Right renal pelvis (tissue), 4 donors: ENCODE data around the gene COL16A1. TPM values are rescaled to one million over a fixed set of nuclear protein-coding genes. Genes with fewer than 3 reads are reported as not detected.

Source experiments
- DNase-seq, 4 donors: peaks; one replicate each; pipeline ENCODE4 v3.0.0-alpha.2; 2013; ENCODE audit warnings: low read depth in 4 of 4, low spot score in 3 of 4, missing footprints in 1 of 4
- polyA plus RNA-seq, 4 donors: library from polyadenylated mRNA; unstranded; fragments of 120-200 nt; gene quantifications; one replicate each; pipeline ENCODE4 v1.2.1, GENCODE V29; 2013; ENCODE audit not compliant: insufficient read length in 4 of 4

Gene COL16A1
- polyA plus RNA-seq, 4 donors = 45.0 to 56.2 (median 49.2) TPM

GRCh38 chr1:31668303-31668883 is 35.4 kb downstream of the COL16A1 start:
- DNase-seq = no peak

- no peak for DNase-seq
Measured at GRCh38 chr1:31667065-31667785, 36.6 kb downstream of the COL16A1 start.

GRCh38 chr1:31666263-31666963 is 37.4 kb downstream of the COL16A1 start:
- no peak for DNase-seq

GRCh38 chr1:31665234-31665878 is 38.5 kb downstream of the COL16A1 start:
- DNase-seq = no peak

DNA sequence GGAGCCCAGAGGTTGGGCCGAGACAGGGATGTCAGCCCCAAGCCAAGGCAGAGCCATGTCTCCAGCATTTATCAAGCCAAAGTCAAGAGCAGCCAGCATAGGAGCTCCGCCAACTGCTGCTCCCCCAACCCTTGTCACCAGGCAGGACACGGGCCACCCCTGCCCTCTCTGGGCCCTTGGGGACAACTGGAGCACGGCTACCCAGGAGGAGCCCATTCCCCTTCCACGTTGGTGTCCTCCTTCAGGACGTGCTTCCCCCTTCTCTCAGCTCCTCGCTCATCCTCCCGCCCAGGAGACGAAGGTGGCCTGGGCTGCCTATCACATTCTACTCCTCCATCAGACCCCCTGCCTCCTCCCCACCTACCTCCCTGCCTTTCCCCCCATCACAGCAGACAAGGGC is 39.3 kb downstream of the COL16A1 start:
- no peak for DNase-seq

- no peak for DNase-seq
Measured at GRCh38 chr1:31663622-31664452, 40.0 kb downstream of the COL16A1 start.

- DNase-seq = no peak
Measured at GRCh38 chr1:31662463-31662862, 41.4 kb downstream of the COL16A1 start.

DNA sequence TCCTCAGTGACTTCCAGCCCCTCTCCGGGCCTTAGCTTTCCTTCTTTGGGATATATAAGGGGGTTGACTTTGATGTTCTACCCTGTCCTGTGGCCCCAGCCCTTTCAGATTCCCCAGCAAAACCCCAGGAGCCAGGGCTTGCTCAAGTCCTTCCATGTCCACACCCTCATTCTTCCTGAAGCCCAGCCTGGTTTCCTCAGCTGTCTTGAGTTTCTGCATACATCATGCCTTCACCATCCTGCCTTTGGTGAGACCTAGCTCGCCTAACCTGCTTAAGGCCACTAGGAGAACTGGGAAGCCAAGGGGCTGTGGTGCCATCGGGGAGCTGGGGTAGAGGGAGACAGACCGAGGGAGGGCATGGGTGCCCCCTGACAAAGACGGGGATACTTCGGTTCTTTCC is 42.0 kb downstream of the COL16A1 start:
- DNase-seq = no peak

DNA sequence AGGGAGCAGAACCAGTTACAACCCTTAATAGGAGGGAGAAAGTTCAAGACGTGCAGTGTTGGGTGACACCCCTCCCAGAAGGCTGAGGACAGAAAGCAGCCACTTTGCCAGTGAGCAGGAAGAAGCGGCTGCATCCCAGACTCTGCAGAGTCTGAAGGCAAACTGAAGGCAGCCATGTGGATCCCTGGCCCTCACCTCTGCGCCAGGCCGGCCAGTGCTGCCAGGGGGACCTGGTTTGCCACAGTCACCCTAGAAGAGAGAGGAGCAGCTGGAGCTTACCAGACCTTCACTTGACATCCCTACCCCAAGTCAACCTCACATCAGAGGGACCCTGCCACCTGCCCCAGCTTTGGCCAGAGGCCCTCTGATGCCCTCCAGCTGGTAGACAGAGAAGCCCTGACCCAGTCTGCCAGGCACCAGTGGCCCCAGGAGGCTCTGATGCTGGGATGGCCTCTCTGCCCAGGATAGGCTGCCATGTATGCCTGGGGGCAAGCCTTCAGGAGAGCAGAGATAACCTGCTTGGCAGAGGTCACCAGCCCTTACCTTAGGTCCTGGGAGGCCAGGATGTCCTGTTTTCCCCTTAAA is 42.9 kb downstream of the COL16A1 start:
- no peak for DNase-seq

GRCh38 chr1:31659889-31660288 is 43.9 kb downstream of the COL16A1 start:
- no peak for DNase-seq

GRCh38 chr1:31658721-31659120 is 45.1 kb downstream of the COL16A1 start:
- no peak for DNase-seq

GRCh38 chr1:31657972-31658510 is 45.8 kb downstream of the COL16A1 start:
- DNase-seq = no peak

DNA sequence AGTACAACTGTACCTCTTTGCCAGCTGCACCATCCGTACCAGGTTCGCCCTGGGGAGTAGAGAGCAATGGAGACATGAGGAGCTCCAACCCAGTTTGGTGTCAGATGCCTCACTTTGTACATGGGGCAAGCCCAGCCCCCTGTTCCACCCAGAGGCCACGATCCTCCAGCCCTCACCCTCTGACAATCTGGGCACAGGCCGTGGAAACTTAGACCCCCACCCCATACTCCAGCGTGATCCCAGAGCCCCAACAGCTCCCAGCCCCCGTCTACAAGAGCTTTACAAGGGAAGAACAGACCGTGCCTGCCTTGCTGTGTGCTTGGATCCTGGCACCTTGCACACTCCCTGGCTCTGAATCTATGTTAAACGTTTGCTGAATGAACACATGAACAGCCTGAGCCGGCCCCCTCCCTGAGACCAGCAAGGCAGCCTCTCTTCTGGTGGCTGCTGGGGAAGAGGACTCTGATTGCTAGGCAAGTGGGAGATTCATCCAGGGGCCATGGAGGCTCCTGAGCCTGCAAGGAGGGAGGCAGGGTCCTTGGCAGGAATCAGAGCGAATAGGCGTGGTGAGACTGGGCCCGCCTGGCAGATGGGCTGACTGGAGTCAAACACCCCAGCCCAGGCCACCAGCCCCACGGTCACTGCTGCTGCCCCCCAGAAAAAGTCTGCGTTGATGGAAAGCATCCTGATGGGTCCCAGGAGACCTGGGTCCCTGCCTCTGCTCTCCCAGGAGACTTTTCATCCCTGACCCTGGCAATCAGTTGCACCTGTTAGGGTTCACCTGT is 46.6 kb downstream of the COL16A1 start:
- no peak for DNase-seq

DNA sequence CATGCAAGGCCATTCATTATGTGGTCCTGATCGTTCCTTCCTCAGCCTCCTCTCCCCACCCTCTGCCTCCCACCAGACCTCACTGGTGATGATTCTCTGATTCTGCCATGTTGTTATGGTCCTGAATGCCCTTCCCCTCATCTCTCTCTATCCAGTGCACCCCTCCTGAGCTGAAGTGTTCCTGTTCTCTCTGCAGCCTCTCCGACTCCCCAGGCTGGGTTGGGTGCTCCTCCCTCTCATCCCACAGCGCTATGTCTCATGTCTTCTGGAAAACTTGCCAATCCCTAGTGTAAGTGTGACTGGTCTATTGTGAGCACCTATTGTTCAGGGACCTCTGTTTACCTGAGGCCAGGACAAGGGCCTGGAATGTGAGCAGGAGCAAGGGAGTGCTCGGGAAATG is 48.1 kb downstream of the COL16A1 start:
- no peak for DNase-seq

GRCh38 chr1:31655104-31655503 is 48.7 kb downstream of the COL16A1 start:
- no peak for DNase-seq

- no peak for DNase-seq
Measured at GRCh38 chr1:31654474-31654776, 49.4 kb downstream of the COL16A1 start.

DNA sequence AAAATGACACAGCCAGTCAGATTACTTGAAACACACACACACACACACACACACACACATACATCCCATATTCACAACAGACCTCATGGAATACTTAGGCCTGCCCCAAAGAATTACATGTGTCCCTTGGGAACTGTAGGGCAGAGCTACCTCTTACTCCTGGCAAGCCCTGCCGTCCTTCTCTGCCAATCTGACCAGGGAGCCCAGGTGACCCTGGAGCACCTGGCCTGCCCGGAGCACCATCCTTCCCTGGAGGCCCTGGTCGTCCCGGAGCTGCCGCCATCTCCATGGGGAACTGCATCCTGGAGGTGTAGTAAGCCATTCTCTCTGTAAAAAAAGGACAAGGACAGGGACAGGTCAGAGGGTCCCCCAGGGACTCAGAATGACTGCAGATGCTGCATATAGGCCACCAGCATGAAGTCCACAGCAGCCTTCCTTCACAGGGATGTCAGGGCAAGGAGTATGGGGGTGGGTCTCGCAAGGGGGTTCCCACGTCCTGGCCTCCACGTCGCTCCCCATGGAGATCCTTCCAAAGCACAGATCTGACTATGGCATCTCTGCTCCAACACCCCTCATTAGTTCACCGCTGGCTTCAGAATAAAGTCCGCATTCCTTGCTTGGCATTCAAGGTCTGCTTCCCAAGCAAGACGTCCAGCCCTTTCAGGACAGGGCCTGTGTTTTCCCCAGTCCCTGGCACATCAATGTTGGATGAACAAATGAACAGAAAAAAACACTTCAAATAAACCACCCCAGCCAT is 49.9 kb downstream of the COL16A1 start:
- no peak for DNase-seq

- no peak for DNase-seq
Measured at GRCh38 chr1:31652891-31653499, 50.8 kb downstream of the COL16A1 start.
